Smooth muscle cell (in vitro differentiated cells): Measurements from ENCODE around the gene CACFD1. TPM values are rescaled to one million over a fixed set of nuclear protein-coding genes. Genes with fewer than 3 reads are reported as not detected.
"Not testable (repeated sequence)": the region's sequence is repeated elsewhere in the genome, so short reads cannot be mapped to it uniquely, and the experiment has no call there.

Experiments used
- DNase-seq: peaks from one replicate; lab custom pipeline; 2025; ENCODE audit not compliant: unreplicated experiment; lab: John Stamatoyannopoulos, UW
- H2AFZ ChIP-seq: fragments of 200-600 bp; sonication (generic); 2 replicates; pipeline ENCODE4 v1.6.0; 2016; ENCODE audit warnings: antibody characterized with exemption, low read depth, mild to moderate bottlenecking
- H3F3A ChIP-seq: fragments of 200-600 bp; sonication (generic); 2 replicates; pipeline ENCODE4 v1.6.0; 2017; ENCODE audit warnings: antibody characterized with exemption, low read depth
- H3K27ac ChIP-seq: fragments of 200-600 bp; sonication (generic); 2 replicates; pipeline ENCODE4 v1.5.1; 2016; ENCODE audit warnings: low read depth, mild to moderate bottlenecking
- H3K27me3 ChIP-seq: fragments of 200-600 bp; sonication (generic); 2 replicates; pipeline ENCODE4 v1.6.1; 2016; ENCODE audit warnings: low read depth, mild to moderate bottlenecking
- H3K36me3 ChIP-seq: fragments of 200-600 bp; sonication (generic); 2 replicates; pipeline ENCODE4 v1.5.1; 2016; ENCODE audit warnings: low read depth
- H3K4me1 ChIP-seq: fragments of 200-600 bp; sonication (generic); 2 replicates; pipeline ENCODE4 v1.5.1; 2016; ENCODE audit warnings: low read depth
- H3K4me2 ChIP-seq: fragments of 200-600 bp; sonication (generic); 2 replicates; pipeline ENCODE4 v1.6.0; 2016; ENCODE audit warnings: mild to moderate bottlenecking
- H3K4me3 ChIP-seq: fragments of 200-600 bp; sonication (generic); 2 replicates; pipeline ENCODE4 v1.5.1; 2016; ENCODE audit warnings: mild to moderate bottlenecking
- H3K79me2 ChIP-seq: fragments of 200-600 bp; sonication (generic); 2 replicates; pipeline ENCODE4 v1.6.0; 2016; ENCODE audit warnings: low read depth, mild to moderate bottlenecking
- H3K9ac ChIP-seq: fragments of 200-600 bp; sonication (generic); 2 replicates; pipeline ENCODE4 v1.6.0; 2016; ENCODE audit warnings: low read depth
- H3K9me3 ChIP-seq: fragments of 200-600 bp; sonication (generic); replicated peaks from 2 replicates; pipeline ENCODE4 v1.5.1; 2016; ENCODE audit warnings: low read depth
- H4K20me1 ChIP-seq: fragments of 200-600 bp; sonication (generic); 2 replicates; pipeline ENCODE4 v1.6.0; 2016; ENCODE audit warnings: low read depth
- CTCF ChIP-seq: fragments of 200-600 bp; sonication (generic); IDR thresholded peaks from 2 replicates; pipeline ENCODE4 v1.5.1; 2017; ENCODE audit warnings: borderline replicate concordance, mild to moderate bottlenecking, antibody characterized with exemption; ENCODE audit not compliant: insufficient read depth, poor library complexity, severe bottlenecking
- WGBS: methylation state at CpG from one replicate; pipeline ENCODE4 v1.1.7; 2016; ENCODE audit warnings: low lambda C conversion rate; 5-methylcytosine and 5-hydroxymethylcytosine counted together
- polyA plus RNA-seq: library from polyadenylated mRNA; unstranded; fragments of >200 nt; fragmentation: Nextera tagmentation; extraction: Ambion mirVana; gene quantifications from 2 replicates; pipeline ENCODE4 v1.2.1, GENCODE V29; 2016
- total RNA-seq: library from RNA; depleted of rRNA; stranded (reverse); fragments of >200 nt; gene quantifications from 2 replicates; pipeline ENCODE4 v1.2.3, GENCODE V29; 2014

Gene CACFD1
- total and polyA plus RNA-seq, 2 experiments from 2014 or later, result 5.8 to 27.1 TPM

- Histone ChIP-seq H2AFZ (no peak overlapping the region), H4K20me1 (no peaks in the 10 kb centered on the region), H3K79me2 (no peaks in the 10 kb centered on the region), H3K27me3 (no peaks in the 10 kb centered on the region), H3K4me1 (no peaks in the 10 kb centered on the region), H3F3A (no peaks in the 10 kb centered on the region), H3K9me3 (no peaks in the 10 kb centered on the region), H3K4me3 (no peak overlapping the region), H3K4me2 (no peak overlapping the region), H3K9ac (no peak overlapping the region), H3K36me3 (no peaks in the 10 kb centered on the region), H3K27ac (no peak overlapping the region)
- DNase-seq, result no peak
- WGBS, result 96% methylated on average over 10 of the region's 12 CpGs
- TF ChIP-seq CTCF, result no peak
Observed at GRCh38 chr9:133449760-133450159, 10.0 kb upstream of the CACFD1 start.

- DNase-seq, H3K4me2 ChIP-seq, H4K20me1 ChIP-seq, H3K79me2 ChIP-seq, H3K9ac ChIP-seq, H3F3A ChIP-seq, H3K36me3 ChIP-seq, H3K4me3 ChIP-seq, H3K4me1 ChIP-seq, H3K27me3 ChIP-seq, H2AFZ ChIP-seq, H3K27ac ChIP-seq, H3K9me3 ChIP-seq: not testable (repeated sequence)
- WGBS, result 84% methylated on average over 5 of the region's 5 CpGs
Observed at GRCh38 chr9:133451865-133452264, 7.9 kb upstream of the CACFD1 start.

- H3K36me3 ChIP-seq, result no peaks in the 10 kb centered on the region
- H3K27me3 ChIP-seq, result no peaks in the 10 kb centered on the region
- H3K4me1 ChIP-seq, result no peaks in the 10 kb centered on the region
- H3K9me3 ChIP-seq, result no peaks in the 10 kb centered on the region
- H3K4me3 ChIP-seq, result no peak overlapping the region
- H3K4me2 ChIP-seq, result no peak overlapping the region
- no peak for DNase-seq
- H4K20me1 ChIP-seq, result no peaks in the 10 kb centered on the region
- H3F3A ChIP-seq, result no peaks in the 10 kb centered on the region
- 83% methylated on average over 7 of the region's 7 CpGs for WGBS
- H3K9ac ChIP-seq, result no peak overlapping the region
- no peaks in the 10 kb centered on the region for H3K79me2 ChIP-seq
- TF ChIP-seq CTCF, result no peak
- no peak overlapping the region for H3K27ac ChIP-seq
- H2AFZ ChIP-seq, result no peak overlapping the region
Observed at GRCh38 chr9:133452562-133452961, 7.2 kb upstream of the CACFD1 start.

- no peaks in the 10 kb centered on the region for H3K36me3 ChIP-seq
- H3K27me3 ChIP-seq, result no peaks in the 10 kb centered on the region
- no peak overlapping the region for H3K4me3 ChIP-seq
- no peak for DNase-seq
- H3K9ac ChIP-seq, result no peak overlapping the region
- H3K4me1 ChIP-seq, result no peaks in the 10 kb centered on the region
- H3K79me2 ChIP-seq, result no peaks in the 10 kb centered on the region
- no peak overlapping the region for H2AFZ ChIP-seq
- no peak for TF ChIP-seq CTCF
- H3K9me3 ChIP-seq, result no peaks in the 10 kb centered on the region
- H3K4me2 ChIP-seq, result no peak overlapping the region
- no peak overlapping the region for H3K27ac ChIP-seq
- no peaks in the 10 kb centered on the region for H4K20me1 ChIP-seq
- H3F3A ChIP-seq, result no peaks in the 10 kb centered on the region
- 94% methylated on average over 11 of the region's 11 CpGs for WGBS
Observed at GRCh38 chr9:133453651-133454050, 6.1 kb upstream of the CACFD1 start.
